ENCODE results near the gene CGB1. TPM values are rescaled to one million over a fixed set of nuclear protein-coding genes. Genes with fewer than 3 reads are reported as not detected.

The CGB1 gene
- total RNA-seq, 1 experiment from 2014 or later, result not detected

DNA sequence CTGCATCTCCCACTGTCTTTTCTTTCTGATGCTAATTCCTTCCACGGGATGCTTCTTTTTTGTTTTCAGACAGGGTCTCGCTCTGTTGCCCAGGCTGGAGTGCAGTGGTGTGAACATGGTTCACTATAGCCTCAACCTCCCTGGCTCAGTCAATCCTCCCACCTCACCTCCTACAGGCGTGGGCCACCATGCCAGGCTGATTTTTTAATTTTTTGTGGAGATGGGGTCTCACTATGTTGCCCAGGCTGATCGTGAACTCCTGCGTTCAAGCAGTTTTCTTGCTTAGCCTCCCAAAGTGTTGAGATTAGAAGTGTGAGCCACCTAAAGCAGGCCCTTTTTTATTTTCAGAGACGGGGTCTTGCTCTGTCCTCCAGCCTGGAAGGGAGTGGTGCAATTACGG is 48.4 kb downstream of the CGB1 start:
- no CpG with 5 or more reads among the region's 7 CpGs for WGBS (ENCODE audit: extremely low coverage, insufficient read length, low lambda C conversion rate)
- H2BK12ac ChIP-seq (ENCODE audit: insufficient read length, low read depth, low read length), result no peak overlapping the region
- no peak overlapping the region for H4K8ac ChIP-seq (replicated peaks; ENCODE audit: insufficient read length, low read depth, low read length)
- no peak overlapping the region for H2BK120ac ChIP-seq (ENCODE audit: low read depth, low read length, poor library complexity, severe bottlenecking)
- H3K27ac ChIP-seq (ENCODE audit: insufficient read length, low read depth, low read length), result no peak overlapping the region
- Mint-ChIP-seq H3K4me3 (no peak overlapping the region), H3K9me3 (no peaks in the 10 kb centered on the region), H3K4me1 (peaks cover 20 to 21% of the 10 kb centered on the region in 2 experiments), H3K36me3 (ENCODE audit: insufficient read depth in 1 of 3, low read depth in 3 of 3) (peaks cover 21 to 59% (median 53%) of the 10 kb centered on the region in 3 experiments), H3K27ac (peak overlapping the region in 1 of 3 experiments; percentile 11; a peak in 2 of 7 replicates), H3K27me3 (ENCODE audit: low read depth) (no peaks in the 10 kb centered on the region)
- H4K91ac ChIP-seq (ENCODE audit: insufficient read length, low read depth, low read length), result no peak overlapping the region
- no peak overlapping the region for H2BK15ac ChIP-seq (ENCODE audit: low read depth, low read length)
- no peak overlapping the region for H3K18ac ChIP-seq (ENCODE audit: insufficient read length, low read depth, low read length)
- no peak overlapping the region for H2BK5ac ChIP-seq (ENCODE audit: insufficient read length, low read length)
- no peak for DNase-seq
- no peak overlapping the region for H3K56ac ChIP-seq (ENCODE audit: insufficient read length, low read depth, low read length)
- no peak overlapping the region for H2AFZ ChIP-seq (ENCODE audit: low read length)
- H2BK20ac ChIP-seq (ENCODE audit: low read depth, low read length, poor library complexity, severe bottlenecking), result no peak overlapping the region
- no peak overlapping the region for H3T11ph ChIP-seq (ENCODE audit: low read length)
- no peaks in the 10 kb centered on the region; the same call in 1 of the 2 replicates for H3K79me2 ChIP-seq (ENCODE audit: insufficient read depth, low read length)
- H4K5ac ChIP-seq (ENCODE audit: insufficient read length, low read depth, low read length), result no peak overlapping the region
- no peak overlapping the region for H3K9ac ChIP-seq (ENCODE audit: extremely low read depth, insufficient read length, low read length)
- H3K14ac ChIP-seq (ENCODE audit: insufficient read depth, low read length), result no peak overlapping the region
- H3K4ac ChIP-seq (ENCODE audit: low read depth, low read length), result no peak overlapping the region
- no peak overlapping the region for H3K4me2 ChIP-seq (ENCODE audit: insufficient read depth, insufficient read length, low read length)
- H3K23ac ChIP-seq (ENCODE audit: insufficient read length, low read depth, low read length), result no peak overlapping the region
- no peaks in the 10 kb centered on the region for H3K9me3 ChIP-seq (ENCODE audit: control insufficient read depth, low read depth, low read length)
- TF ChIP-seq, protein P1, sequence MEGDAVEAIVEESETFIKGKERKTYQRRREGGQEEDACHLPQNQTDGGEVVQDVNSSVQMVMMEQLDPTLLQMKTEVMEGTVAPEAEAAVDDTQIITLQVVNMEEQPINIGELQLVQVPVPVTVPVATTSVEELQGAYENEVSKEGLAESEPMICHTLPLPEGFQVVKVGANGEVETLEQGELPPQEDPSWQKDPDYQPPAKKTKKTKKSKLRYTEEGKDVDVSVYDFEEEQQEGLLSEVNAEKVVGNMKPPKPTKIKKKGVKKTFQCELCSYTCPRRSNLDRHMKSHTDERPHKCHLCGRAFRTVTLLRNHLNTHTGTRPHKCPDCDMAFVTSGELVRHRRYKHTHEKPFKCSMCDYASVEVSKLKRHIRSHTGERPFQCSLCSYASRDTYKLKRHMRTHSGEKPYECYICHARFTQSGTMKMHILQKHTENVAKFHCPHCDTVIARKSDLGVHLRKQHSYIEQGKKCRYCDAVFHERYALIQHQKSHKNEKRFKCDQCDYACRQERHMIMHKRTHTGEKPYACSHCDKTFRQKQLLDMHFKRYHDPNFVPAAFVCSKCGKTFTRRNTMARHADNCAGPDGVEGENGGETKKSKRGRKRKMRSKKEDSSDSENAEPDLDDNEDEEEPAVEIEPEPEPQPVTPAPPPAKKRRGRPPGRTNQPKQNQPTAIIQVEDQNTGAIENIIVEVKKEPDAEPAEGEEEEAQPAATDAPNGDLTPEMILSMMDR (conservative IDR thresholded peaks at IDR 0.05), result no peak
- peaks cover 8% of the 10 kb centered on the region for H3K23me2 ChIP-seq (ENCODE audit: insufficient read length, low read depth, low read length, poor library complexity, severe bottlenecking)
- H4K20me1 ChIP-seq (ENCODE audit: control insufficient read depth, insufficient read depth, insufficient read length), result no peaks in the 10 kb centered on the region
- H3K27me3 ChIP-seq (ENCODE audit: insufficient read depth, low read length), result no peaks in the 10 kb centered on the region
- no peaks in the 10 kb centered on the region; the same call in 1 of the 2 replicates for H3K4me1 ChIP-seq (ENCODE audit: insufficient read depth, low read length)
- no peaks in the 10 kb centered on the region for H3K79me1 ChIP-seq (ENCODE audit: insufficient read depth, low read depth, low read length, poor library complexity, severe bottlenecking)
- no peak overlapping the region for H2AK5ac ChIP-seq (ENCODE audit: insufficient read length, low read length)

All from H9 (cell line).